MM.1S (cell line): ENCODE data around the gene NAT10.

Experiments
- DNase-seq: peaks from one replicate; pipeline ENCODE4 v3.0.0-alpha.2; 2015
- H2AFZ ChIP-seq: fragments of 300-600 bp; sonication (generic); 2 replicates; pipeline ENCODE4 v1.6.0; 2016; ENCODE audit warnings: antibody characterized with exemption, low read length
- H3F3A ChIP-seq: fragments of 300-600 bp; sonication (generic); 2 replicates; pipeline ENCODE4 v1.6.1; 2016; ENCODE audit warnings: mild to moderate bottlenecking, antibody characterized with exemption, low read length, moderate library complexity, mixed read lengths; ENCODE audit not compliant: insufficient read depth
- H3K27ac ChIP-seq: fragments of 300-600 bp; sonication (generic); 2 replicates; pipeline ENCODE4 v1.5.1; 2016; ENCODE audit warnings: mild to moderate bottlenecking, low read length
- H3K27me3 ChIP-seq: fragments of 300-600 bp; sonication (generic); replicated peaks from 2 replicates; pipeline ENCODE4 v1.6.0; 2016; ENCODE audit warnings: low read length; ENCODE audit not compliant: insufficient read depth
- H3K36me3 ChIP-seq: fragments of 300-600 bp; sonication (generic); replicated peaks from 2 replicates; pipeline ENCODE4 v1.6.1; 2016; ENCODE audit warnings: mild to moderate bottlenecking, low read length, mixed read lengths; ENCODE audit not compliant: insufficient read depth
- H3K4me1 ChIP-seq: fragments of 300-600 bp; sonication (generic); 2 replicates; pipeline ENCODE4 v1.6.1; 2016; ENCODE audit warnings: low read length, mixed read lengths
- H3K4me2 ChIP-seq: fragments of 300-600 bp; sonication (generic); 2 replicates; pipeline ENCODE4 v1.6.0; 2016; ENCODE audit warnings: low read depth, low read length
- H3K4me3 ChIP-seq: fragments of 300-600 bp; sonication (generic); 2 replicates; pipeline ENCODE4 v1.5.1; 2016; ENCODE audit warnings: low read length, mixed read lengths
- H3K79me2 ChIP-seq: fragments of 300-600 bp; sonication (generic); 2 replicates; pipeline ENCODE4 v1.6.1; 2016; ENCODE audit warnings: mixed run types, low read length, mixed read lengths
- H3K9ac ChIP-seq: fragments of 300-600 bp; sonication (generic); 2 replicates; pipeline ENCODE4 v1.6.1; 2016; ENCODE audit warnings: low read length, mixed read lengths
- H3K9me2 ChIP-seq: fragments of 300-600 bp; sonication (generic); replicated peaks from 2 replicates; pipeline ENCODE4 v1.6.1; 2016; ENCODE audit warnings: mild to moderate bottlenecking, low read length, mixed read lengths; ENCODE audit not compliant: insufficient read depth
- H3K9me3 ChIP-seq: fragments of 300-600 bp; sonication (generic); replicated peaks from 2 replicates; pipeline ENCODE4 v1.6.1; 2016; ENCODE audit warnings: mild to moderate bottlenecking, low read length, mixed read lengths; ENCODE audit not compliant: insufficient read depth
- H4K20me1 ChIP-seq: fragments of 300-600 bp; sonication (generic); 2 replicates; pipeline ENCODE4 v1.6.1; 2016; ENCODE audit warnings: mild to moderate bottlenecking, low read length, moderate library complexity, mixed read lengths; ENCODE audit not compliant: insufficient read depth
- CTCF ChIP-seq: fragments of 300-600 bp; sonication (generic); IDR thresholded peaks from 2 replicates; pipeline ENCODE4 v1.5.1; 2016; ENCODE audit warnings: antibody characterized with exemption, low read length, mixed read lengths
- EZH2 ChIP-seq: fragments of 300-600 bp; sonication (generic); optimal IDR thresholded peaks from 2 replicates; pipeline ENCODE3; 2017; ENCODE audit warnings: low read depth, mild to moderate bottlenecking, antibody characterized with exemption, low read length, mixed read lengths
- EZH2phosphoT487 ChIP-seq: fragments of 300-600 bp; sonication (generic); IDR thresholded peaks from 2 replicates; pipeline ENCODE4 v1.6.1; 2018; ENCODE audit warnings: antibody characterized with exemption, low read length

The NAT10 gene

DNA sequence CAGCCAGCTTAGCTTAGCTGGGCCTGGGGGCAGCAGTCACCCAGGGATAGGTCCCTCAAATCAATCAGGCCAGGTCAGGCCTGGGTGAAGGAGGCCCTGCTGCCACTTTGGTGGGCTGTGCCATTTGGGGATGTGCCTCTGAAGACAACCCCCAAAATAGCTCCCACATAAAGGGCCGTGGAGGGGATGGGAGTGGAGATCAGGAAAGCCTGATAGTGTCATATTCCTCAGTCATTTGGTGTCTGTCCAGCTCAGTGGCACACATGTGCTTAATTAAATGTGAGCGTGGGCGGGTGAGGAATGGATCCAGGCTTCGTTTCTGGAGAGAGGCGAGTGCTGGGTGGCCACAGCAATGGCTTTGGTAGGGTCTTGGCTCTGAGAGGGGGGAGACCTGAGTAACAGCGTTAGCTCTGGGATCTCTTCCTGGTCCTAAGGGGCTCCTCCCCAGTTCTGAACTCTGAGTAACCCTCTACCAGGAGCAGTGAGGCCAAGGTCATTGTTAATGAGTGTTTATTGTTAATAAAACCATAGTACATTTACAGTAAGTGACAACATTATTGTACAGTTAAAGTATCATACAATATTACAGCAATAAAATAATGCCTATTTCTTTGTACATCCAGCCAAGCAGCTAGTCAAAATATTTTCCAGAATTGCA is 45.2 kb downstream of the NAT10 start:
- Histone ChIP-seq H3K4me2 (no peak overlapping the region), H2AFZ (no peak overlapping the region), H3F3A (peaks cover 8% of the 10 kb centered on the region), H3K9me2 (no peaks in the 10 kb centered on the region), H3K4me1 (peaks cover 8% of the 10 kb centered on the region), H3K4me3 (no peak overlapping the region), H3K36me3 (0 out of 2 replicates have a peak, but pooled peaks cover 13% of the 10 kb centered on the region), H4K20me1 (no peaks in the 10 kb centered on the region), H3K9ac (no peak overlapping the region), H3K9me3 (no peaks in the 10 kb centered on the region), H3K79me2 (no peaks in the 10 kb centered on the region), H3K27ac (no peak overlapping the region), H3K27me3 (no peaks in the 10 kb centered on the region)
- TF ChIP-seq EZH2phosphoT487 (no peak), EZH2 (no peak), CTCF (no peak)
- DNase-seq: no peak

- H4K20me1 ChIP-seq: no peaks in the 10 kb centered on the region
- no peak overlapping the region for H2AFZ ChIP-seq
- no peaks in the 10 kb centered on the region for H3K79me2 ChIP-seq
- H3K36me3 ChIP-seq: 0 out of 2 replicates have a peak, but pooled peaks cover 13% of the 10 kb centered on the region
- no peak overlapping the region for H3K4me2 ChIP-seq
- peaks cover 5% of the 10 kb centered on the region for H3K4me1 ChIP-seq
- TF ChIP-seq EZH2phosphoT487 (no peak), EZH2 (no peak), CTCF (no peak)
- H3K27me3 ChIP-seq: no peaks in the 10 kb centered on the region
- no peaks in the 10 kb centered on the region for H3K9me3 ChIP-seq
- no peak overlapping the region for H3K9ac ChIP-seq
- H3K4me3 ChIP-seq: no peak overlapping the region
- H3K27ac ChIP-seq: no peak overlapping the region
- no peak for DNase-seq
- H3K9me2 ChIP-seq: no peaks in the 10 kb centered on the region
- 0 out of 2 replicates have a peak, but pooled peaks cover 3% of the 10 kb centered on the region for H3F3A ChIP-seq
Observed at GRCh38 chr11:34151166-34151565, 45.7 kb downstream of the NAT10 start.

GRCh38 chr11:34151916-34152845 is 46.8 kb downstream of the NAT10 start:
- DNase-seq: no peak
- no peak for TF ChIP-seq CTCF
- no peak for TF ChIP-seq EZH2
- no peak for TF ChIP-seq EZH2phosphoT487
- Histone ChIP-seq H3K9ac (no peak overlapping the region), H3F3A (no peaks in the 10 kb centered on the region), H3K4me1 (no peaks in the 10 kb centered on the region), H4K20me1 (no peaks in the 10 kb centered on the region), H3K9me3 (no peaks in the 10 kb centered on the region), H3K9me2 (no peaks in the 10 kb centered on the region), H3K4me2 (no peak overlapping the region), H3K79me2 (no peaks in the 10 kb centered on the region), H3K27ac (no peak overlapping the region), H2AFZ (no peak overlapping the region), H3K4me3 (no peak overlapping the region), H3K27me3 (no peaks in the 10 kb centered on the region), H3K36me3 (0 out of 2 replicates have a peak, but pooled peaks cover 6% of the 10 kb centered on the region)
